ENCODE data around the gene ESR1.
"Not testable (repeated sequence)": the region's sequence is repeated elsewhere in the genome, so short reads cannot be mapped to it uniquely, and the experiment has no call there.

Gene ESR1

DNA sequence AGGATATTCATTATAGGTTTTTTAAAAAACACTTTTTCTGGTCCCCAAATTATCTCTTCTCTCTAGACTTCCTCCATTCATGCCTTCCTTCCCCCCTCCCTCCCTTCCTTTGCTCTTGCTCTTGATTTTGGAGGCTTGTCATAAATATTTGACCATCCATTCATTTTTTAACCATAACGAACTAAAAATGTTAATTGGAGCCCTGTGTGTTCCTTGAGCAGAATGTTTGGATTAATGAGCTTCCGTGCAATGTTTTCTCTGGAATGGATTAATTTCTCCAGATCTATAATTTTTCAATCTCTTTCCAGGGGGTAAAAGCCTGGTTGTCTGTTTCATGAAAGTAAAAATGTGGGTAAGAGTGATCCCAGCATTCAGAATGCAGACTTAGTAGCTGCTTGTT lies 155.5 kb downstream of the ESR1 start:
- TF ChIP-seq, protein P1, sequence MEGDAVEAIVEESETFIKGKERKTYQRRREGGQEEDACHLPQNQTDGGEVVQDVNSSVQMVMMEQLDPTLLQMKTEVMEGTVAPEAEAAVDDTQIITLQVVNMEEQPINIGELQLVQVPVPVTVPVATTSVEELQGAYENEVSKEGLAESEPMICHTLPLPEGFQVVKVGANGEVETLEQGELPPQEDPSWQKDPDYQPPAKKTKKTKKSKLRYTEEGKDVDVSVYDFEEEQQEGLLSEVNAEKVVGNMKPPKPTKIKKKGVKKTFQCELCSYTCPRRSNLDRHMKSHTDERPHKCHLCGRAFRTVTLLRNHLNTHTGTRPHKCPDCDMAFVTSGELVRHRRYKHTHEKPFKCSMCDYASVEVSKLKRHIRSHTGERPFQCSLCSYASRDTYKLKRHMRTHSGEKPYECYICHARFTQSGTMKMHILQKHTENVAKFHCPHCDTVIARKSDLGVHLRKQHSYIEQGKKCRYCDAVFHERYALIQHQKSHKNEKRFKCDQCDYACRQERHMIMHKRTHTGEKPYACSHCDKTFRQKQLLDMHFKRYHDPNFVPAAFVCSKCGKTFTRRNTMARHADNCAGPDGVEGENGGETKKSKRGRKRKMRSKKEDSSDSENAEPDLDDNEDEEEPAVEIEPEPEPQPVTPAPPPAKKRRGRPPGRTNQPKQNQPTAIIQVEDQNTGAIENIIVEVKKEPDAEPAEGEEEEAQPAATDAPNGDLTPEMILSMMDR (IDR thresholded peaks at IDR 0.05) = no peak
- DNase-seq = no peak
- Histone ChIP-seq H3K27me3 (no peaks in the 10 kb centered on the region), H3K27ac (no peak overlapping the region), H3K4me1 (no peaks in the 10 kb centered on the region), H3K9me3 (no peaks in the 10 kb centered on the region), H3K36me3 (no peaks in the 10 kb centered on the region), H3K4me3 (no peak overlapping the region)
- intact Hi-C loops (cut with DNase I; ENCODE audit: low total_unique reads) = no loop called here

DNA sequence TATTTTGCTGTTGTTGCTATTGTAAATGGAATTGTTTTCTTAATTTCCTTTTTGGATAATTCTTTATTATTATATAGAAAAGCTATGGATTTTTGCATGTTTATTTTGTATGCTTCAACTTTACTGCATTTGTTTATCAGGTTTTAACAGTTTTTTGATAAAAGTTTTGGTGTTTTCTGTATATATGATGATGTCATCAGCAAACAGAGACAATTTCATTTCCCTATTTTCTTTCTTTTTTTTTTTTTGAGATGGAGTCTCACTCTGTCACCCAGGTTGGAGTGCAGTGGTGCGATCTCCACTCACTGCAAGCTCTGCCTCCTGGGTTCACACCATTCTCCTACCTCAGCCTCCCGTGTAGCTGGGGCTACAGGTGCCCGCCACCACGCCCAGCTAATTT lies 156.9 kb downstream of the ESR1 start:
- DNase-seq; H3K27ac ChIP-seq; H3K4me3 ChIP-seq; H3K9me3 ChIP-seq; intact Hi-C loops (cut with DNase I; ENCODE audit: low total_unique reads); H3K36me3 ChIP-seq; H3K4me1 ChIP-seq; H3K27me3 ChIP-seq: not testable (repeated sequence)

DNA sequence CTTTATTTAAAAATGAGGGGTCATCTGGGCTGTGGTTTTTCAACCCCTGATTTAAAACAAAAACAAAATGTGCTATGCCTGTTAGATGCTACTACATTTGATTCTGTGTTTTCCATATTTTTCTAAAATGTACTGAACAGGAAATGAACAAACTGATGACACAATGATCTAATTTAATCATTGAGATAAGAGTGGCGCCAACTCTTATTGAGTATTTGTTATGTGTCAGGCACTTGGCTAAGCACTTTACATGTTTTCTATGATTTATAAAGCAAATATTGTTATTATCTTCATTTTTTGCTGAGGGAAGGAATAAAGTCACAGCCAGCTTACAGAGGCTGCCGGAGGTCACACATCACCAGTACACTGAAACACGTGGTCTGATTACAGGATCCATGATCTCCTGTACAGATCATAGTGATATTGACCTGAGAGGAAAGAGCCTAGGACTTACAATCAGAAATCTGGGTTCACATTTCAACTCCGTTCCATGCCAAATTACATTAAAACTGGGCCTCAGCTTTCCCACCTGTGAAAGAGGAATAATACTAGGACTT lies 166.7 kb downstream of the ESR1 start:
- intact Hi-C loops (cut with DNase I; ENCODE audit: low total_unique reads) = no loop called here
- TF ChIP-seq, protein P1 (IDR thresholded peaks at IDR 0.05) = no peak
- no peaks in the 10 kb centered on the region for H3K27me3 ChIP-seq
- no peaks in the 10 kb centered on the region for H3K36me3 ChIP-seq
- H3K9me3 ChIP-seq = no peaks in the 10 kb centered on the region
- no peak overlapping the region for H3K27ac ChIP-seq
- DNase-seq = no peak
- no peak overlapping the region for H3K4me3 ChIP-seq
- no peaks in the 10 kb centered on the region for H3K4me1 ChIP-seq

DNA sequence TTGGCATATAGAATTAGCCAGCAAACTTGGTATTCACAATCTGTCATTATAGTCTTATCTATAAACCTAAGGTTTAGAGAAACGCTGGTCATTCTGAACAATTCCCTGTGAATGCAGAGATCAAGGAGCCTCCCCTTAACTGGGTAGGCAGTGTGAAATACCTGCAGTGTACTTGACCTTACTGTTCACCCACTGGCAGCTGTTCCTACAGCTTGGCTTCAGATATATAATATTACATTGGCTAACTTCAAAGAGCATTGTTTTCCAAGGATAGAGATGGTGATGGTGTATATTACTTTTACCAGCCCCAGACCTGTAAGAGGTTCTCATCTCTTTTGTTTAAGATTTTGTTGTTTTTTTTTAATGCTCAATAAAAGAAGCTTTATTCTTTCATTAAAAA lies 168.3 kb downstream of the ESR1 start:
- no peak overlapping the region for H3K4me3 ChIP-seq
- no peak overlapping the region for H3K27ac ChIP-seq
- intact Hi-C loops (cut with DNase I; ENCODE audit: low total_unique reads) = no loop called here
- no peak for DNase-seq
- no peaks in the 10 kb centered on the region for H3K4me1 ChIP-seq
- H3K27me3 ChIP-seq = no peaks in the 10 kb centered on the region
- TF ChIP-seq, protein P1 (IDR thresholded peaks at IDR 0.05) = no peak
- no peaks in the 10 kb centered on the region for H3K9me3 ChIP-seq
- no peaks in the 10 kb centered on the region for H3K36me3 ChIP-seq

DNA sequence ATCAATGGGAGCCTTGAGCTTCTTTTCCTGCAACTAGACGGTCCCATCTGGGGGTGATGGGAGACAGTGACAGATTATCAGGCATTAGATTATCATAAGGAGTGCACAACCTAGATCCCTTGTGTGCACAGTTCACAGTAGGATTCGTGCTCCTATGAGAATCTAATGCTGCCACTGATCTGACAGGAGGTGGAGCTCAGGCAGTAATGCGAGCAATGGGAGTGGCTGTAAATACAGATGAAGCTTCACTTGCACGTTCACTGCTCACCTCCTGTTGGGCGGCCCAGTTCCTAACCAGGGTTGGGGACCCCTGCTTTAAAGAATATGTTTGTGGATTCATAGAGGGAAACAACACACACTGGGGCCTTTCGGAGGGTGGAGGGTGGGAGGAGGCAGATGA lies 180.7 kb downstream of the ESR1 start:
- H3K27me3 ChIP-seq; H3K27ac ChIP-seq; H3K9me3 ChIP-seq; H3K36me3 ChIP-seq; DNase-seq; H3K4me3 ChIP-seq; intact Hi-C loops (cut with DNase I; ENCODE audit: low total_unique reads); H3K4me1 ChIP-seq: not testable (repeated sequence)

DNA sequence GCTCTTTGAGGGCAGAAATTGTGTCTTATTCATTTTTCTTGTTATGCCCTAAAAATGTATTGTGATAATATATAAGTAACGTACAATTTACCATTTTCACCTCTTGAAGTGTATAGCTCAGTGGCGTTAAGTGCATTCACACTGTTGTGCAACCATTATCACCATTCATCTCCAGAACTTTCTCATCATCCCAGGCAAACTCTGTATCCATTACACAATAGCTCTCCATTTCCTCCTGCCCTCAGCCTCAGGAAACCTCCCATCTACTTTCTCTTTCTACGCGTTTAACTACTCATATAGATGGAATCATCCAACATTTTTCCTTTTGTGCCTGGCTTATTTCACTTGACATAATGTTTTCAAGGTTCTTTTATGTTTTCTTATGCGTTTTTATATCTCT lies 184.6 kb downstream of the ESR1 start:
- H3K4me1 ChIP-seq = peaks cover 0 to 14% (median 7%) of the 10 kb centered on the region in 4 donors
- TF ChIP-seq, protein P1 (IDR thresholded peaks at IDR 0.05) = no peak
- peaks cover 0 to 6% (median 0%) of the 10 kb centered on the region in 3 donors for H3K9me3 ChIP-seq
- no peaks in the 10 kb centered on the region for H3K27me3 ChIP-seq
- H3K36me3 ChIP-seq = peaks cover 0 to 4% (median 0%) of the 10 kb centered on the region in 3 donors
- H3K27ac ChIP-seq = no peak overlapping the region
- no peak for DNase-seq
- intact Hi-C loops (cut with DNase I; ENCODE audit: low total_unique reads) = no loop called here
- no peak overlapping the region for H3K4me3 ChIP-seq

DNA sequence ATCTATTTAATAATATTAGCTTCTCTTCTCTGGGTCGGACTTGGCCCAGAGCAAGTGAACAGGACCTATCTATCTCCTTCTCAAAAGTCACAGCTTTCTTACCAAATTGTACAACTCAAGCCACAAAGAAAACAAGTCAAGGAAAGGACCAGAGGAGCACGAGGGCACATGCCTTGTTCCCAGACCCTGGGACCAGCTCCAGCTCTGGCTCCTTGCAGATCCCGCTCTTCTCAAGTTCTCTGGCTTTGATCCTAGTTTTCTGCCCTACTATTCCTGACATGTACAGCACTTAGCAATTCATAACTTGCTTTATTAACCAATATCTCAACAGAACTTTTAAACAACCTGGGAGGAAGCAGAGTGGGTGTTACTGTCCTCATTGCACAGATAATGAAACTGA lies 185.9 kb downstream of the ESR1 start:
- intact Hi-C loops (cut with DNase I; ENCODE audit: low total_unique reads) = no loop called here
- Histone ChIP-seq H3K4me1 (peaks cover 0 to 14% (median 7%) of the 10 kb centered on the region in 4 donors), H3K9me3 (peaks cover 0 to 6% (median 0%) of the 10 kb centered on the region in 3 donors), H3K27ac (no peak overlapping the region), H3K27me3 (no peaks in the 10 kb centered on the region), H3K36me3 (peaks cover 0 to 4% (median 0%) of the 10 kb centered on the region in 3 donors), H3K4me3 (no peak overlapping the region)
- peak; percentile 29 to 78 for DNase-seq
- TF ChIP-seq, protein P1 (IDR thresholded peaks at IDR 0.05) = no peak
